Measurements from ENCODE around the gene USP2. TPM values are rescaled to one million over a fixed set of nuclear protein-coding genes. Genes with fewer than 3 reads are reported as not detected.
"Not testable (repeated sequence)": the region's sequence is repeated elsewhere in the genome, so short reads cannot be mapped to it uniquely, and the experiment has no call there.

USP2 gene
- total RNA-seq, 1 experiment from 2014 or later = 14.4 TPM

DNA sequence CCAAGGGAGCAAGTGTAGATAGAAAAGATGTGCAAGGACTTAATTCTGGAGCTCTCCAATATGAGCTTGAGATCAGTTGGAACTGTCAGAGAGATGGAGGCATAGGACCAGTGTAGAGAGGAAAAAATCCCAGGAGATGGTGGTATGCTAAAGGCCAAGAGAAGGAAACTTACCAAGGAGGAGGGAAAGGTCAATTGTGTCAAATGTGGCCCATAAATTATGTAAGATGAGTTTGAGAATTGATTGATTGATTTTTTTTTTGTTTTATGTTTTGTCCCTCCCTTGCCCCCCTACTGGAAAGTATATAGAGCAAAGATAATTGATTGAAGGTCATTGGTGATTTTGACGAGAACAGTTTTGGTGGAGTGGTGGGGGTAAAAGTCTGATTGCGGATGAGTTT, 2.8 kb upstream of the USP2 start:
- Mint-ChIP-seq H3K4me1 (ENCODE audit: low read depth, unreplicated experiment) (peaks cover under 1% of the 10 kb centered on the region), H3K9me3 (ENCODE audit: unreplicated experiment) (no peaks in the 10 kb centered on the region), H3K27ac (ENCODE audit: unreplicated experiment) (no peak overlapping the region), H3K36me3 (ENCODE audit: insufficient read depth, unreplicated experiment) (no peaks in the 10 kb centered on the region), H3K4me3 (ENCODE audit: unreplicated experiment) (no peak overlapping the region), H3K27me3 (ENCODE audit: insufficient read depth, unreplicated experiment) (peaks cover 3% of the 10 kb centered on the region)
- H3K36me3 ChIP-seq (ENCODE audit: control insufficient read depth, insufficient read depth, low read length) = no peaks in the 10 kb centered on the region
- TF ChIP-seq, protein P1, sequence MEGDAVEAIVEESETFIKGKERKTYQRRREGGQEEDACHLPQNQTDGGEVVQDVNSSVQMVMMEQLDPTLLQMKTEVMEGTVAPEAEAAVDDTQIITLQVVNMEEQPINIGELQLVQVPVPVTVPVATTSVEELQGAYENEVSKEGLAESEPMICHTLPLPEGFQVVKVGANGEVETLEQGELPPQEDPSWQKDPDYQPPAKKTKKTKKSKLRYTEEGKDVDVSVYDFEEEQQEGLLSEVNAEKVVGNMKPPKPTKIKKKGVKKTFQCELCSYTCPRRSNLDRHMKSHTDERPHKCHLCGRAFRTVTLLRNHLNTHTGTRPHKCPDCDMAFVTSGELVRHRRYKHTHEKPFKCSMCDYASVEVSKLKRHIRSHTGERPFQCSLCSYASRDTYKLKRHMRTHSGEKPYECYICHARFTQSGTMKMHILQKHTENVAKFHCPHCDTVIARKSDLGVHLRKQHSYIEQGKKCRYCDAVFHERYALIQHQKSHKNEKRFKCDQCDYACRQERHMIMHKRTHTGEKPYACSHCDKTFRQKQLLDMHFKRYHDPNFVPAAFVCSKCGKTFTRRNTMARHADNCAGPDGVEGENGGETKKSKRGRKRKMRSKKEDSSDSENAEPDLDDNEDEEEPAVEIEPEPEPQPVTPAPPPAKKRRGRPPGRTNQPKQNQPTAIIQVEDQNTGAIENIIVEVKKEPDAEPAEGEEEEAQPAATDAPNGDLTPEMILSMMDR (IDR thresholded peaks at IDR 0.05; ENCODE audit: insufficient read depth in 1 of 2, low read depth in 1 of 2, low read length in 1 of 2, severe bottlenecking in 1 of 2, unreplicated experiment in 1 of 2) = no peak
- H3K9me3 ChIP-seq = no peaks in the 10 kb centered on the region
- peaks cover under 1% of the 10 kb centered on the region for H3K4me1 ChIP-seq
- POLR2A ChIA-PET = interaction anchor here (0.6 kb wide), 1 partner anchor 51 kb away, joined by 3 read pairs; no protein-coding TSS in a partner anchor
- H3K4me3 ChIP-seq (ENCODE audit: low read depth, low read length) = no peak overlapping the region
- CTCF ChIA-PET = no interaction called here
- no peaks in the 10 kb centered on the region; the same call in 1 of the 2 replicates for H3K27me3 ChIP-seq (replicated peaks; ENCODE audit: control insufficient read depth, insufficient read depth, low read length)
- DNase-seq = no peak
- BruUV-seq (replicated peaks) = no TSS peak
- intact Hi-C loops (cut with micrococcal nuclease; ENCODE audit: unreplicated experiment) = no loop called here

DNA sequence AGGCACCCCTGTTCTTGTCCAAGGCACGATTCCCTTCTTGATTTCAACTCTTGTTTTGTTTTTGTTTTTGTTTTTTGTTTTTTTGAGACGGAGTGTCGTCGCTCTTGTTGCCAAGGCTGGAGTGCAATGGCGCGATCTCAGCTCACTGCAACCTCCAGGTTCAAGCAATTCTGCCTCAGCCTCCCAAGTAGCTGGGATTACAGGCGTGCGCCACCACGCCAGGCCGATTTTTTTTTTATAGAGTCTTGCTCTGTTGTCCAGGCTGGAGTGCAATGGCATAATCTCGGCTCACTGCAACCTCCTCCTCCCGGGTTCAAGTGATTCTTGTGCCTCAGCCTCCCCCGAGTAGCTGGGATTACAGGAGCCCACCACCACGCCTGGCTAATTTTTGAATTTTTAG, 1.0 kb upstream of the USP2 start:
- intact Hi-C loops (cut with micrococcal nuclease; ENCODE audit: unreplicated experiment); H3K4me3 ChIP-seq (ENCODE audit: low read depth, low read length); H3K9me3 ChIP-seq; H3K36me3 ChIP-seq (ENCODE audit: control insufficient read depth, insufficient read depth, low read length); H3K27me3 ChIP-seq (replicated peaks; ENCODE audit: control insufficient read depth, insufficient read depth, low read length); H3K9me3 Mint-ChIP-seq (ENCODE audit: unreplicated experiment); H3K36me3 Mint-ChIP-seq (ENCODE audit: insufficient read depth, unreplicated experiment); H3K27ac Mint-ChIP-seq (ENCODE audit: unreplicated experiment); BruUV-seq (replicated peaks); H3K27me3 Mint-ChIP-seq (ENCODE audit: insufficient read depth, unreplicated experiment); H3K4me3 Mint-ChIP-seq (ENCODE audit: unreplicated experiment); DNase-seq: not testable (repeated sequence)
- POLR2A ChIA-PET = interaction anchor here (2.2 kb wide), 1 partner anchor 48 kb away, joined by 10 read pairs; the partner anchor contains the start of gene RNF26
- CTCF ChIA-PET = interaction anchor here (1.2 to 4.7 kb wide), 2 partner anchors 44 to 139 kb away, joined by 3 to 66 read pairs; partner anchors contain the start of gene C1QTNF5
- H3K4me1 ChIP-seq = peaks cover 14% of the 10 kb centered on the region
- peaks cover 14% of the 10 kb centered on the region for H3K4me1 Mint-ChIP-seq (ENCODE audit: low read depth, unreplicated experiment)

DNA sequence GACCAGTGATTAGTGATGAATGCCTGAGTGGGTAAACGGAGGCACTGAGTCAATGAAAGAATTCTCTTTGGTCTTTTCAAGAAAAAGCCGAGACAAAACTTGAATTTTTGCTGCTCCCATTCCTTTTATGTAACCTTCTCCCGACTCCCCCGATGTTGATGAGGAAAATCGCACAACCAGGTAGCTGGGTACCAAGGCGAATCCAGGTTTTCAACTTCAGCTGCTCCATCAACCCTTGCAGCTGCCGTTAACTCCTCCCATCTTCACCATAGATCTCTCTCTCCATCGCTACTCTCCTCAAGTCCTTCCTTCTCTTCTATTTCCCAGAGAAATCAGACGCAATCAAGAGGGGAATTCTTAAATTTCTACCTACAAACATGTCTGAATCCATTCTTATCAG, 611 bp upstream of the USP2 start:
- peaks cover 3% of the 10 kb centered on the region for H3K27me3 Mint-ChIP-seq (ENCODE audit: insufficient read depth, unreplicated experiment)
- no peak overlapping the region for H3K4me3 Mint-ChIP-seq (ENCODE audit: unreplicated experiment)
- H3K27ac Mint-ChIP-seq (ENCODE audit: unreplicated experiment) = no peak overlapping the region
- H3K36me3 ChIP-seq (ENCODE audit: control insufficient read depth, insufficient read depth, low read length) = no peaks in the 10 kb centered on the region
- ChIA-PET CTCF (interaction anchor here (1.2 to 4.7 kb wide), 2 partner anchors 43 to 138 kb away, joined by 3 to 66 read pairs; partner anchors contain the start of gene C1QTNF5), POLR2A (interaction anchor here (1.2 to 2.2 kb wide), 3 partner anchors 14 to 48 kb away, joined by 3 to 10 read pairs (median 4); partner anchors contain the start of gene RNF26)
- no peaks in the 10 kb centered on the region for H3K36me3 Mint-ChIP-seq (ENCODE audit: insufficient read depth, unreplicated experiment)
- H3K9me3 ChIP-seq = no peaks in the 10 kb centered on the region
- no peak for DNase-seq
- H3K4me1 Mint-ChIP-seq (ENCODE audit: low read depth, unreplicated experiment) = peaks cover 14% of the 10 kb centered on the region
- TF ChIP-seq, protein P1 (IDR thresholded peaks at IDR 0.05; ENCODE audit: insufficient read depth in 1 of 2, low read depth in 1 of 2, low read length in 1 of 2, severe bottlenecking in 1 of 2, unreplicated experiment in 1 of 2) = no peak
- H3K27me3 ChIP-seq (replicated peaks; ENCODE audit: control insufficient read depth, insufficient read depth, low read length) = no peaks in the 10 kb centered on the region; the same call in 1 of the 2 replicates
- H3K4me3 ChIP-seq (ENCODE audit: low read depth, low read length) = peak overlapping the region; percentile 46
- no peaks in the 10 kb centered on the region for H3K9me3 Mint-ChIP-seq (ENCODE audit: unreplicated experiment)
- intact Hi-C loops (cut with micrococcal nuclease; ENCODE audit: unreplicated experiment) = no loop called here
- peaks cover 14% of the 10 kb centered on the region for H3K4me1 ChIP-seq
- BruUV-seq (replicated peaks) = TSS peak; percentile 75
